Measurements from ENCODE around the gene MCM3.

- no peak for TF ChIP-seq POLR2A (IDR thresholded peaks at IDR 0.05)
- TF ChIP-seq, protein P1, sequence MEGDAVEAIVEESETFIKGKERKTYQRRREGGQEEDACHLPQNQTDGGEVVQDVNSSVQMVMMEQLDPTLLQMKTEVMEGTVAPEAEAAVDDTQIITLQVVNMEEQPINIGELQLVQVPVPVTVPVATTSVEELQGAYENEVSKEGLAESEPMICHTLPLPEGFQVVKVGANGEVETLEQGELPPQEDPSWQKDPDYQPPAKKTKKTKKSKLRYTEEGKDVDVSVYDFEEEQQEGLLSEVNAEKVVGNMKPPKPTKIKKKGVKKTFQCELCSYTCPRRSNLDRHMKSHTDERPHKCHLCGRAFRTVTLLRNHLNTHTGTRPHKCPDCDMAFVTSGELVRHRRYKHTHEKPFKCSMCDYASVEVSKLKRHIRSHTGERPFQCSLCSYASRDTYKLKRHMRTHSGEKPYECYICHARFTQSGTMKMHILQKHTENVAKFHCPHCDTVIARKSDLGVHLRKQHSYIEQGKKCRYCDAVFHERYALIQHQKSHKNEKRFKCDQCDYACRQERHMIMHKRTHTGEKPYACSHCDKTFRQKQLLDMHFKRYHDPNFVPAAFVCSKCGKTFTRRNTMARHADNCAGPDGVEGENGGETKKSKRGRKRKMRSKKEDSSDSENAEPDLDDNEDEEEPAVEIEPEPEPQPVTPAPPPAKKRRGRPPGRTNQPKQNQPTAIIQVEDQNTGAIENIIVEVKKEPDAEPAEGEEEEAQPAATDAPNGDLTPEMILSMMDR (IDR thresholded peaks at IDR 0.05) = no peak
- TF ChIP-seq EP300 (IDR thresholded peaks at IDR 0.05) = no peak
Observed at GRCh38 chr6:52230685-52231084, 53.9 kb downstream of the MCM3 start.

Data from tibial nerve (tissue), 4 donors.